GM20000 (cell line): ENCODE data around the gene ADNP.

Source experiments
- DNase-seq: peaks from one replicate; pipeline ENCODE4 v3.0.0; 2012; ENCODE audit warnings: low spot score
- TF ChIP-seq, protein P1 (sequence below): IDR thresholded peaks from 2 replicates; pipeline ENCODE4 v1.5.1; 2012; ENCODE audit warnings: mild to moderate bottlenecking, control low read depth; ENCODE audit errors: extremely low read depth, missing control alignments

ADNP gene

DNA sequence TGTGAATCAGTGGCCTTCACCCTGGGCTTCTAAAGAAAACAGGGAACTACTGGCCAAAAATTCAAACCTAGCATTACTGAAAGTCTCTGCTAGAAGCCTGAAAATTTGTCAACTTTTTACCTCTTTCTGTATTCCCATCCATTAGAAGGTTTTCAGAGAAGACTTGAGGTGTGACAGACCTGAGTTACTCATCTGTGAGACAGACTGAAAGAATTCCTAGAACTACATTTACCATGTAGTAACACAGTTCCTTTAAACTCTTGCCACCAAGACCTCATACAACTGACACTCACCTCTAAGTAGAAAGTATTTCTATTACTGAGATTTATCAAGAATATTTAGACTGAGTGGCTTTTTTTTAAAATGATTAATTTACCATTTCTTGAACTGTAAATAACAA, 22.6 kb upstream of the ADNP start:
- no peak for DNase-seq
- TF ChIP-seq, protein P1, sequence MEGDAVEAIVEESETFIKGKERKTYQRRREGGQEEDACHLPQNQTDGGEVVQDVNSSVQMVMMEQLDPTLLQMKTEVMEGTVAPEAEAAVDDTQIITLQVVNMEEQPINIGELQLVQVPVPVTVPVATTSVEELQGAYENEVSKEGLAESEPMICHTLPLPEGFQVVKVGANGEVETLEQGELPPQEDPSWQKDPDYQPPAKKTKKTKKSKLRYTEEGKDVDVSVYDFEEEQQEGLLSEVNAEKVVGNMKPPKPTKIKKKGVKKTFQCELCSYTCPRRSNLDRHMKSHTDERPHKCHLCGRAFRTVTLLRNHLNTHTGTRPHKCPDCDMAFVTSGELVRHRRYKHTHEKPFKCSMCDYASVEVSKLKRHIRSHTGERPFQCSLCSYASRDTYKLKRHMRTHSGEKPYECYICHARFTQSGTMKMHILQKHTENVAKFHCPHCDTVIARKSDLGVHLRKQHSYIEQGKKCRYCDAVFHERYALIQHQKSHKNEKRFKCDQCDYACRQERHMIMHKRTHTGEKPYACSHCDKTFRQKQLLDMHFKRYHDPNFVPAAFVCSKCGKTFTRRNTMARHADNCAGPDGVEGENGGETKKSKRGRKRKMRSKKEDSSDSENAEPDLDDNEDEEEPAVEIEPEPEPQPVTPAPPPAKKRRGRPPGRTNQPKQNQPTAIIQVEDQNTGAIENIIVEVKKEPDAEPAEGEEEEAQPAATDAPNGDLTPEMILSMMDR, result no peak

DNA sequence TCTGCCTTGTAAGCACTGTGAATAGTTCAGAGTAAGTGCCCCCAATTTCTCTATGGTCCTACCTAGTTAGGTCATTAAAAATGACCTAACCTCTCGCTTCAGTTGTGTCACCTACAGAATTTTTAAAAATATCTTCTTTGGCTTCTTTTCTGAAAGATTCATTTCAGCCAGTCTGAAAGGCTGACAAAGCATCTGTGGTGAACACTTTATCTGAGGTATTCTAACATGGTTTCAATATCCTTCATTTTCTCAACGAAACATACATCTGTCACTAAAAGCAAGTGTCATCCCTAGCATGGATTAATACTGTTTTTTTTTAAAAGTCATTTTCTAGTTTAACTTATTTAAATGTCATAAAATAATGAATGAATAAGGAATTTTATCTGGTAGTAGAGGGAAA, 22.0 kb upstream of the ADNP start:
- TF ChIP-seq, protein P1, result no peak
- no peak for DNase-seq

DNA sequence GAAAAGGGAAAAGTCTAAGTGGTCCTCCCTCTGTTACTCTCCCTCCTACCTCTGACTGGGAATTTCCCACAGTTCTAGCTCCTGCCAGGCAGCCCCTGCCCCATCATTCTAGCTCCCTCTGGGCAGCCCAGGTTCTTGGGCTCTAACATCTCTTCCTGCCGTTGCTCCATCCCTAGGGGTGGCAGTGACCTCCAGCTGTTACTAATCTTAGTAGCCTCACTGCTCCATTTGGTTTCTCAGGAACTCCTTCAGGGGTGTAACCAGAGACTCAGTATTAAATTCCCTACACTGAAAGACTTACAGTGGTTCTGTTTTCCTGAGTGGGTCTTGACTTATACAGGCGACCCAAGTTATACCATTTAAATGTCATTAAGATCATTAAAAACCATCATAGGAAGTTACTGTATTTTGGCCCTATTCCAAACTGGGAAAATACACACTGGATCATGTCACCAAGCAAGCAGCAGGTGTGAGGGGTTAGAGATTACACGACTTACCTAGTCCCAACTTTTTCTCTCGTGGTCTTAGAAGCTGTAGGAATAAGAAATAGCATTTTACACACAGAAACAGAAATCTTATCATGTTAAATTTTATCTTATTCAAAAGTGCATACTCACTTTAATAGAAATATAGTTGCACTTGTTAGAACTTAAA, 17.0 kb upstream of the ADNP start:
- DNase-seq, result no peak
- TF ChIP-seq, protein P1, result no peak

DNA sequence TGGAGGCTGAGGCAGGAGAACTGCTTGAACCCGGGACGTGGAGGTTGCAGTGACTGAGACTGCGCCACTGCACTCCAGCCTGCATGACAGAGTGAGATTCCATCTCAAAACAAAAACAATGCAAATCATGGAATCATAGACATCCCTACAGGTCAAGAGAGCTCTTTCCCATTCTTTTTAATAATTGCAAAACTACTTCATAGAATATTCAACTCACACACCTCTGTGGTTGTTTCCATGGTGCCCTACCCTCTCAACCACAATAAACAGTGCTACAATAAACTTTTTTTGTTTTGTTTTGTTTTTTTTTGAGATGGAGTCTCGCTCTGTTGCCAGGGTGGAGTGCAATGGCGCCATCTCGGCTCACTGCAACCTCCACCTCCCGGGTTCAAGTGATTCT, 11.8 kb upstream of the ADNP start:
- DNase-seq, result no peak
- TF ChIP-seq, protein P1, result no peak

DNA sequence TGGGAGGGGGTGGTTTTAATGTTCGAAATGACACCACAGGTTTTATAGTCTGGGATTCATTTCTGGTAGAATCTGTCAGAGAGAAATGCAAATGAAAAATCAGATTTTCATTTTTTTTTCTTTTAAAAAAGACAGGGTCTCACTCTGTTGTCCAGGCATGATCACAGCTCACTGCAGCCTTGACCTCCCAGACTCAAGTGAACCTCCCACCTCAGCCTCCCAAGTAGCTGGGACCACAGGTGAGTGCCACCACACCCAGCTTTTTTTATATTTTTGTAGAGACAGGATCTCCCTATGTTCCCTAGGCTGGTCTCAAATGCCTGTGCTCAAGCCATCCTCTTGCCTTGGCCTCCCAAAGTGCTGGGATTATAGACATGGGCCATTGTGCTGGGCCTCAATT, 2.4 kb upstream of the ADNP start:
- no peak for DNase-seq
- TF ChIP-seq, protein P1, result no peak

DNA sequence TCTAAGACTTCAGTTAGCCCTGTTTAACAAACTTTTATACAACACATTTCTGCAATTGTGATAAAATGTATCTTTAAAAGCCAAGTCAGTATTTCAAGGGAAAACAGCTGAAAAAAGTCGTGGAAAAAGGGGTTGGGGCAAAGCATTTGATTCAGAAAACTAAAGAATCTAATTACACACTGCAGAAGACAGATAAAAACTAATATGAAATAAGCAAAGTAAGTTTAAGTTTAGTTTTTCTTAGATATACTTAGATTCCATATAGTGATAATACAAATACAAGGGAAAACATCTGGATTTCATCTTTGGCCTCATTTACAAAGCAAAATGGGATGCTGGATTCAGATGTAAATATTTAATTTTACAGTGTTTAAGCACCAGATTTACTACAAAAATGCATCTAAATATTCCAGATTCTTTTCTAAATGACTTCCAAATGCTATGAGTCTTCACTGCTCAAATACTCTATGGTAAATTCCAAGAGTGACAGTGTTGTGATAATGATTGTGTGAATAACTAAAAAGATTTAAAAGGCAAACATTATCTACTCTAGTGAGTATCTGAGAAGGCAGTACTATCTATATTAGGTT, 1.5 kb upstream of the ADNP start:
- TF ChIP-seq, protein P1, result no peak
- no peak for DNase-seq

DNA sequence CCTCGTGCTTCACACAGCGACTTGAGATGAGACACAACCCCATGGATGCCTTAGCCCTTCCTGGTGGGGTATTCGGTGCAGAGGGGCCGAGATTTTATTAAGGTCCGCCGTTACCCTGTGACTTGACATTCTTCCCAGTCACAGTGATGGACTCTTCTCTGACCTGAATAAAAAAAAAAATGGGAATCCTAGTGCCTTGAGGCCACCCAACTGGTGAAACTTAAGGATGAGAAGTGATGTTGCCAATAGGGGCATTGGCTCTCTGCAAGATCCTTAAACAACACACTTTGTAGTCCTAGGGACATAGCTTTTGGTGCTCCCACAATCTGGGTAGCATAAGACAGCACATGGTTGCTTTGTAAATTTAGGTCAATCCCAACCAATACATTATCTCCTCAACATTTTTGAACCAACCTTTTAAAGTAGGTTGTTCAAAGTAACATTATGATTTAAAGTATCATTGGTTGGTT, 814 bp upstream of the ADNP start:
- TF ChIP-seq, protein P1, result no peak
- no peak for DNase-seq
